B cell (primary cell): ENCODE data around the gene THADA. TPM values are rescaled to one million over a fixed set of nuclear protein-coding genes. Genes with fewer than 3 reads are reported as not detected.
"Not testable (repeated sequence)": the region's sequence is repeated elsewhere in the genome, so short reads cannot be mapped to it uniquely, and the experiment has no call there.

Source experiments
- ATAC-seq: fragments of 200-7000 bp; cut with Tn5 transposase; one replicate; pipeline ENCODE4 v1.10.0; 2021; ENCODE audit warnings: low read depth, mild to moderate bottlenecking, moderate number of reproducible peaks, moderate library complexity
- CTCF ChIA-PET: fragments of 350-600 bp; sonication (Branson Sonifier 250); formaldehyde crosslinking; loops from one replicate; lab custom pipeline; 2021; ENCODE audit warnings: antibody characterized with exemption, inconsistent platforms; lab: Charles Lee
- POLR2A ChIA-PET: fragments of 350-600 bp; sonication (Branson Sonifier 250); formaldehyde crosslinking; loops from one replicate; lab custom pipeline; 2021; ENCODE audit warnings: antibody characterized with exemption; lab: Charles Lee
- DNase-seq: peaks from one replicate; pipeline ENCODE4 v3.0.0; 2013
- H2AFZ ChIP-seq: 2 replicates; pipeline ENCODE4 v1.6.1; 2012; ENCODE audit warnings: mild to moderate bottlenecking, low read depth, low read length; ENCODE audit not compliant: insufficient read depth, poor library complexity, severe bottlenecking
- H3K27ac ChIP-seq, 2 donors: 1 replicate in 1 of 2; 2 replicates in 1 of 2; pipeline ENCODE4 v1.5.1; 2012 to 2013; ENCODE audit warnings: low read length in 2 of 2, mild to moderate bottlenecking in 2 of 2, moderate library complexity in 1 of 2
- H3K27me3 ChIP-seq, 4 experiments: fragments of 200-600 bp in 1 of 4; sonication (generic) in 1 of 4; replicated peaks in 1 of 4; 1 replicate in 2 of 4; 2 replicates in 2 of 4; pipeline versions ENCODE4 v1.6.1 to v1.7.0; 2013 to 2016; ENCODE audit warnings: low read length in 3 of 4, mild to moderate bottlenecking in 2 of 4, mixed read lengths in 1 of 4, moderate library complexity in 1 of 4; ENCODE audit not compliant: insufficient read depth in 4 of 4, control insufficient read depth in 3 of 4; ENCODE audit errors: control extremely low read depth in 1 of 4
- H3K36me3 ChIP-seq, 2 experiments: replicated peaks in 1 of 2; 1 replicate in 1 of 2; 2 replicates in 1 of 2; pipeline versions ENCODE4 v1.6.1 to v1.7.1; 2013; ENCODE audit warnings: low read length in 1 of 2; ENCODE audit not compliant: insufficient read depth in 2 of 2, control insufficient read depth in 1 of 2; ENCODE audit errors: control extremely low read depth in 1 of 2, extremely low read depth in 1 of 2
- H3K4me1 ChIP-seq, 2 donors: fragments of 200-600 bp in 1 of 2; sonication (generic) in 1 of 2; 1 replicate in 1 of 2; 2 replicates in 1 of 2; pipeline versions ENCODE4 v1.5.1 to v1.6.1; 2013 to 2017; ENCODE audit warnings: low read length in 2 of 2; ENCODE audit not compliant: control insufficient read depth in 2 of 2, insufficient read depth in 2 of 2
- H3K4me2 ChIP-seq: replicated peaks from 2 replicates; pipeline ENCODE3; 2012; ENCODE audit warnings: mild to moderate bottlenecking, low read depth, low read length; ENCODE audit not compliant: poor library complexity, severe bottlenecking
- H3K4me3 ChIP-seq, 5 experiments: fragments of 200-600 bp in 1 of 5; sonication (generic) in 1 of 5; 1 replicate in 3 of 5; 2 replicates in 2 of 5; pipeline versions ENCODE4 v1.5.1 to v1.7.0; 2011 to 2016; ENCODE audit warnings: low read length in 4 of 5, mild to moderate bottlenecking in 4 of 5, low read depth in 2 of 5, control low read depth in 1 of 5, moderate library complexity in 1 of 5; ENCODE audit not compliant: insufficient read depth in 1 of 5; ENCODE audit errors: control extremely low read depth in 1 of 5, extremely low read depth in 1 of 5
- H3K79me2 ChIP-seq: fragments of 200-600 bp; sonication (generic); one replicate; pipeline ENCODE4 v1.6.0; 2016; ENCODE audit warnings: low read length; ENCODE audit not compliant: control insufficient read depth, insufficient read depth
- H3K9ac ChIP-seq: fragments of 200-600 bp; sonication (generic); 2 replicates; pipeline ENCODE4 v1.6.1; 2017; ENCODE audit warnings: mild to moderate bottlenecking, low read length, moderate library complexity
- H3K9me3 ChIP-seq, 3 donors: one replicate each; pipeline versions ENCODE4 v1.6.1 to v1.7.1; 2013; ENCODE audit warnings: low read length in 2 of 3; ENCODE audit not compliant: control insufficient read depth in 2 of 3, insufficient read depth in 1 of 3; ENCODE audit errors: control extremely low read depth in 1 of 3
- H4K20me1 ChIP-seq: 2 replicates; pipeline ENCODE4 v1.6.0; 2012; ENCODE audit warnings: mild to moderate bottlenecking, low read length; ENCODE audit not compliant: insufficient read depth, control insufficient read depth, poor library complexity, severe bottlenecking
- H3K27ac Mint-ChIP-seq: one replicate; pipeline ENCODE4 v1.8.0; 2021; ENCODE audit warnings: mixed read lengths
- H3K27me3 Mint-ChIP-seq: one replicate; pipeline ENCODE4 v1.8.0; 2021; ENCODE audit warnings: mixed read lengths
- H3K4me1 Mint-ChIP-seq: one replicate; pipeline ENCODE4 v1.8.0; 2021; ENCODE audit warnings: mixed read lengths
- H3K4me3 Mint-ChIP-seq: one replicate; pipeline ENCODE4 v1.8.0; 2021; ENCODE audit warnings: mixed read lengths
- H3K9me3 Mint-ChIP-seq: one replicate; pipeline ENCODE4 v1.8.0; 2022; ENCODE audit warnings: mixed read lengths; ENCODE audit not compliant: insufficient read depth
- CTCF ChIP-seq: fragments of 200-600 bp; IDR thresholded peaks from one replicate; pipeline ENCODE4 v1.8.0; 2022; ENCODE audit warnings: antibody characterized with exemption, mild to moderate bottlenecking
- EZH2 ChIP-seq: IDR thresholded peaks from 2 replicates; pipeline ENCODE4 v1.6.1; 2012; ENCODE audit warnings: borderline replicate concordance, low read depth, mild to moderate bottlenecking, moderate library complexity, low read length; ENCODE audit not compliant: insufficient read depth, poor library complexity, severe bottlenecking
- WGBS: methylation state at CpG from one replicate; pipeline ENCODE4 v1.1.5; 2013; ENCODE audit warnings: missing lambda C conversion rate; ENCODE audit not compliant: insufficient coverage; 5-methylcytosine and 5-hydroxymethylcytosine counted together
- intact Hi-C: fragments of 100-400 bp; cut with micrococcal nuclease; formaldehyde crosslinking; loops from one replicate; pipeline ENCODE4 v1.10.0; 2022
- polyA plus RNA-seq: library from polyadenylated mRNA; depleted of rRNA; stranded (reverse); fragments of >200 nt; gene quantifications from 2 replicates; pipeline ENCODE4 v1.2.3, GENCODE V29; 2012
- total RNA-seq, 2 donors: library from RNA; stranded (reverse); fragments of 120-200 nt in 1 of 2; gene quantifications; 1 replicate in 1 of 2; 2 replicates in 1 of 2; pipeline versions ENCODE4 v1.2.3 to v1.2.4, GENCODE V29; 2013 to 2022

Gene THADA
- total and polyA plus RNA-seq, 2 donors (not counting 1 experiment from before 2014, with no cell fraction given): 17.6 to 48.5 TPM

- Histone ChIP-seq H3K27ac (no peak overlapping the region), H4K20me1 (no peaks in the 10 kb centered on the region), H3K4me1 (no peaks in the 10 kb centered on the region), H3K4me3 (no peak overlapping the region), H3K4me2 (no peak overlapping the region), H3K9ac (no peak overlapping the region), H3K36me3 (peaks cover 19 to 78% of the 10 kb centered on the region in 2 experiments), H3K27me3 (no peaks in the 10 kb centered on the region), H3K79me2 (no peaks in the 10 kb centered on the region), H2AFZ (no peak overlapping the region), H3K9me3 (peaks cover 5 to 32% (median 21%) of the 10 kb centered on the region in 3 donors)
- Mint-ChIP-seq H3K27ac (no peak overlapping the region), H3K27me3 (no peaks in the 10 kb centered on the region), H3K4me1 (no peaks in the 10 kb centered on the region), H3K9me3 (peaks cover 8% of the 10 kb centered on the region), H3K4me3 (no peak overlapping the region)
- no peak for TF ChIP-seq CTCF
- ATAC-seq: no peak
- 91% methylated on average over 2 of the region's 2 CpGs for WGBS
- ChIA-PET CTCF (no interaction called here), POLR2A (no interaction called here)
- no peak for DNase-seq
- intact Hi-C loops: no loop called here
These were observed 309.9 kb downstream of the THADA start for GRCh38 chr2:43285987-43286386.

- POLR2A ChIA-PET: no interaction called here
- no peak overlapping the region for H3K27ac Mint-ChIP-seq
These were observed 310.9 kb downstream of the THADA start for GRCh38 chr2:43284967-43285366.

GRCh38 chr2:43284347-43284746, 311.5 kb downstream of the THADA start:
- H3K4me3 Mint-ChIP-seq, intact Hi-C loops, DNase-seq, POLR2A ChIA-PET, H3K9me3 Mint-ChIP-seq, H2AFZ ChIP-seq, H3K4me2 ChIP-seq, H4K20me1 ChIP-seq, ATAC-seq, H3K9ac ChIP-seq, H3K27me3 Mint-ChIP-seq, H3K4me1 Mint-ChIP-seq, H3K27me3 ChIP-seq, H3K79me2 ChIP-seq, H3K4me3 ChIP-seq, H3K27ac ChIP-seq, H3K4me1 ChIP-seq, H3K27ac Mint-ChIP-seq: not testable (repeated sequence)
- CTCF ChIA-PET: interaction anchor here (0.7 kb wide), 1 partner anchor 200 kb away, joined by 3 read pairs; no protein-coding TSS in a partner anchor
- peaks cover 19 to 79% of the 10 kb centered on the region in 2 experiments for H3K36me3 ChIP-seq
- 87% methylated on average over 6 of the region's 6 CpGs for WGBS
- peaks cover 5 to 32% (median 21%) of the 10 kb centered on the region in 3 donors for H3K9me3 ChIP-seq

More at GRCh38 chr2:43284967-43285366, 310.9 kb downstream of the THADA start:
- H3K27ac ChIP-seq: no peak overlapping the region
- CTCF ChIA-PET: interaction anchor here (0.7 kb wide), 1 partner anchor 199 kb away, joined by 3 read pairs; no protein-coding TSS in a partner anchor
- Mint-ChIP-seq H3K27me3 (no peaks in the 10 kb centered on the region), H3K4me1 (no peaks in the 10 kb centered on the region), H3K9me3 (peaks cover 8% of the 10 kb centered on the region), H3K4me3 (no peak overlapping the region)
- no peak overlapping the region for H3K4me3 ChIP-seq
- H3K4me2 ChIP-seq: no peak overlapping the region
- ATAC-seq (no peak), DNase-seq (no peak)
- no CpG with 5 or more reads among the region's 1 CpG for WGBS
- H3K27me3 ChIP-seq: no peaks in the 10 kb centered on the region
- peaks cover 19 to 73% of the 10 kb centered on the region in 2 experiments for H3K36me3 ChIP-seq
- H2AFZ ChIP-seq: no peak overlapping the region
- H4K20me1 ChIP-seq: no peaks in the 10 kb centered on the region
- intact Hi-C loops: no loop called here
- no peaks in the 10 kb centered on the region for H3K4me1 ChIP-seq
- TF ChIP-seq CTCF (no peak), EZH2 (no peak)
- H3K9ac ChIP-seq: no peak overlapping the region
- H3K9me3 ChIP-seq: peaks cover 5 to 32% (median 21%) of the 10 kb centered on the region in 3 donors
- H3K79me2 ChIP-seq: no peaks in the 10 kb centered on the region
